Iris pigment epithelial cell (primary cell): ENCODE measurements around the gene PCDHGB6.
A peak's percentile ranks its signal among the peaks of the same experiment; 100 is the strongest.
"Not testable (repeated sequence)": the region's sequence is repeated elsewhere in the genome, so short reads cannot be mapped to it uniquely, and the experiment has no call there.

Source experiments
- DNase-seq: peaks from one replicate; pipeline ENCODE4 v3.0.0-alpha.2; 2011; ENCODE audit warnings: low read depth

PCDHGB6 gene

GRCh38 chr5:141388661-141389060 is 19.2 kb upstream of the PCDHGB6 start:
- no peak for DNase-seq

GRCh38 chr5:141389153-141390042 is 18.4 kb upstream of the PCDHGB6 start:
- DNase-seq = no peak

GRCh38 chr5:141392429-141393198 is 15.2 kb upstream of the PCDHGB6 start, which contains the start of gene PCDHGA8:
PCDHGA8 (plus strand) TSS chr5:141392633; CDS start chr5:141392814, 181 bp downstream.
- peak; percentile 27 for DNase-seq

DNA sequence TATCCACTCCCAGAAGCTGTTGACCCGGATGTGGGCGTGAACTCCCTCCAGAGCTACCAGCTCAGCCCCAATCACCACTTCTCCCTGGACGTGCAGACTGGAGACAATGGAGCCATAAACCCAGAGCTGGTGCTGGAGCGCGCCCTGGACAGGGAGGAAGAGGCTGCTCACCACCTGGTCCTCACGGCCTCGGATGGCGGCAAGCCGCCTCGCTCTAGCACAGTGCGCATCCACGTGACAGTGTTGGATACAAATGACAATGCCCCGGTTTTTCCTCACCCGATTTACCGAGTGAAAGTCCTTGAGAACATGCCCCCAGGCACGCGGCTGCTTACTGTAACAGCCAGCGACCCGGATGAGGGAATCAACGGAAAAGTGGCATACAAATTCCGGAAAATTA is 14.6 kb upstream of the PCDHGB6 start:
- DNase-seq = no peak

- DNase-seq = not testable (repeated sequence)
Observed at GRCh38 chr5:141394401-141395187, 13.2 kb upstream of the PCDHGB6 start.

- peak; percentile 67 for DNase-seq
Observed at GRCh38 chr5:141397756-141398551, 9.9 kb upstream of the PCDHGB6 start, which contains the start of gene PCDHGB5. PCDHGB5 (plus strand) TSS chr5:141397947; CDS start chr5:141398128, 181 bp downstream.

GRCh38 chr5:141398608-141399007 is 9.2 kb upstream of the PCDHGB6 start:
- no peak for DNase-seq

DNA sequence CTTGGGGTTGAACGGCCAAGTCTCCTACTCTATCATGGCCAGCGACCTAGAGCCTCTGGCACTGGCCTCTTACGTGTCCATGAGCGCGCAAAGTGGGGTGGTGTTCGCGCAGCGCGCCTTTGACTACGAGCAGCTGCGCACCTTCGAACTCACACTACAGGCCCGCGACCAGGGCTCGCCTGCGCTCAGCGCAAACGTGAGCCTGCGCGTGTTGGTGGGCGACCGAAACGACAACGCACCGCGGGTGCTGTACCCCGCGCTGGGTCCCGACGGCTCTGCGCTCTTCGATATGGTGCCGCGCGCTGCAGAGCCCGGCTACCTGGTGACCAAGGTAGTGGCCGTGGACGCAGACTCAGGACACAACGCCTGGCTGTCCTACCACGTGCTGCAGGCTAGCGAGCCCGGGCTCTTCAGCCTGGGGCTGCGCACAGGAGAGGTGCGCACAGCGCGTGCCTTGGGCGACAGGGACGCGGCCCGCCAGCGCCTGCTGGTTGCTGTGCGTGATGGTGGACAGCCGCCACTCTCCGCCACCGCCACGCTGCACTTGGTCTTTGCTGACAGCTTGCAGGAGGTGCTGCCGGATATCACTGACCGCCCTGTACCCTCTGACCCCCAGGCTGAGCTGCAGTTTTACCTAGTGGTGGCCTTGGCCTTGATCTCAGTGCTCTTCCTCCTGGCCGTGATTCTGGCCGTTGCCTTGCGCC is 8.1 kb upstream of the PCDHGB6 start:
- no peak for DNase-seq

DNA sequence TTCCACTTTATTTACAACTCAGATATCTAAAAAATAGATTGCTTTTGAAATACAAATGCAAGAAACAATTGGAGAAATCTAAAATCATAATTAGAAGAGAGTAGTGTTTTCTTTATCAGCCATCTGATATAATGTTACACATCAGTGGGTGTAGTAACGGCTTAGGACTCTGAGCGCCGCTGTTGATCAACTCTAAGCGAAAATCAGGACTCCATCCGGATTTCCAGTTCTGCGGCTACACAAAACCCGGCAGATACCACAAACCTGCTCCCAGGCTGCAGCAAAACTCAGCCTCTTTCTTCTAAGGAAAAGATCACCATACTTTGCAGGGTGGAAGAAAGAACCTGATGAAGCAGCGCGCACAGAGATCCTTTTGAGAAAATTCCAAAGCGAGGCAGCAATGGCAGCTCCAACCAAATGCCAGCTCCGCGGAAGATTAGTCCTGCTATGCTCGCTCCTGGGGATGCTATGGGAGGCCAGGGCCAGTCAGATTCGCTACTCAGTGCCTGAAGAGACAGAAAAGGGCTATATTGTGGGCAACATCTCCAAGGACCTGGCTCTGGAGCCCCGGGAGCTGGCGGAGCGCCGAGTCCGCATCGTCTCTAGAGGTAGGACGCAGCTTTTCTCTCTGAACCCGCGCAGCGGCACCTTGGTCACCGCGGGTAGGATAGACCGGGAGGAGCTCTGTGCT is 5.1 kb upstream of the PCDHGB6 start, which contains the start of gene PCDHGA9:
Gene PCDHGA9, plus strand, starts transcription at position 226 of the 691 bp plus-strand sequence. Its CDS starts 175 bp downstream, at position 401.
- peak; percentile 48 for DNase-seq

DNA sequence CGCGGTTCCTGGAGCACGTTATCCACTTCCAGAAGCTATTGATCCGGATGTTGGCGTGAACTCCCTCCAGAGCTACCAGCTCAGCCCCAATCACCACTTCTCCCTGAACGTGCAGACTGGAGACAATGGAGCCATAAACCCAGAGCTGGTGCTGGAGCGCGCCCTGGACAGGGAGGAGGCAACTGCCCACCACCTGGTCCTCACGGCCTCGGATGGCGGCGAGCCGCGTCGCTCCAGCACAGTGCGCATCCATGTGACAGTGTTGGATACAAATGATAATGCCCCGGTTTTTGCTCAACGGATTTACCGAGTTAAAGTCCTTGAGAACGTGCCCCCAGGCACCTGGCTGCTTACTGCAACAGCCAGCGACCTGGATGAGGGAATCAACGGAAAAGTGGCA is 4.4 kb upstream of the PCDHGB6 start:
- DNase-seq = no peak

DNA sequence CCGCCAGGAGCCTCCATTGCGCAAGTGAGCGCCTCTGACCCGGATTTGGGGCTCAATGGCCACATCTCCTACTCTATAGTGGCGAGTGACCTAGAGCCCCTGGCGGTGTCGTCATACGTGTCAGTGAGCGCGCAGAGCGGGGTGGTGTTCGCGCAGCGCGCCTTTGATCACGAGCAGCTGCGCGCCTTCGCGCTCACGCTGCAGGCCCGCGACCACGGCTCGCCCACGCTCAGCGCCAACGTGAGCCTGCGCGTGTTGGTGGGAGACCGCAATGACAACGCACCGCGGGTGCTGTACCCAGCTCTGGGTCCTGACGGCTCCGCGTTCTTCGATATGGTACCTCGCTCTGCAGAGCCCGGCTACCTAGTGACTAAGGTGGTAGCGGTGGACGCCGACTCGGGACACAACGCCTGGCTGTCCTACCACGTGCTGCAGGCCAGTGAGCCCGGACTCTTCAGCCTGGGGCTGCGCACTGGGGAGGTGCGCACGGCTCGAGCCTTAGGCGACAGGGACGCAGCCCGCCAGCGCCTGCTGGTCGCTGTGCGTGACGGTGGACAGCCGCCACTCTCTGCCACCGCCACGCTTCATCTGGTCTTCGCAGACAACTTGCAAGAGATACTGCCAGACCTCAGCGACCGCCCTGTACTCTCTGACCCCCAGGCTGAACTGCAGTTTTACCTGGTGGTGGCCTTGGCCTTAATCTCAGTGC is 1.9 kb downstream of the PCDHGB6 start:
- DNase-seq = no peak

DNA sequence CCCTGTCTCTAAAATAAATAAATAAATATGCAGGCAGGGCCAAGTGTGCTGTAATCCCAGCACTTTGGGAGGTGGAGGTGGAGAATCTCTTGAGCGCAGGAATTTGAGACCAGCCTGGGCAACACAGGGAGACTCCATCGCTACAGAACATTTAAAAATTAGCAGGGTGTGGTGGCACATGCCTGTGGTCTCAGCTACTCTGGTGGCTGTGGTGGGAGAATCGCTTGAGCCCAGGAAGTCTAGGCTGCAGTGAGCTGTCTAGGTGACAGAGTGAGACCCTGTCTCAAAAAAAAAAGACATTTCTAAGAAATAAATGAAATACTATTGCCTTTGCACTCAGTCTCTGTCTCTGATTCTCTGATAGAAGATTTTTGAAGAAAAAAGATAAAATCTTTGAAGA is 3.8 kb downstream of the PCDHGB6 start:
- DNase-seq = no peak

GRCh38 chr5:141412854-141413539 is 5.2 kb downstream of the PCDHGB6 start, which contains the start of gene PCDHGA10:
PCDHGA10 (plus strand) TSS chr5:141412987; CDS start chr5:141413176, 189 bp downstream.
- peak; percentile 74 for DNase-seq

GRCh38 chr5:141413540-141414069 is 5.8 kb downstream of the PCDHGB6 start:
- DNase-seq = no peak

DNA sequence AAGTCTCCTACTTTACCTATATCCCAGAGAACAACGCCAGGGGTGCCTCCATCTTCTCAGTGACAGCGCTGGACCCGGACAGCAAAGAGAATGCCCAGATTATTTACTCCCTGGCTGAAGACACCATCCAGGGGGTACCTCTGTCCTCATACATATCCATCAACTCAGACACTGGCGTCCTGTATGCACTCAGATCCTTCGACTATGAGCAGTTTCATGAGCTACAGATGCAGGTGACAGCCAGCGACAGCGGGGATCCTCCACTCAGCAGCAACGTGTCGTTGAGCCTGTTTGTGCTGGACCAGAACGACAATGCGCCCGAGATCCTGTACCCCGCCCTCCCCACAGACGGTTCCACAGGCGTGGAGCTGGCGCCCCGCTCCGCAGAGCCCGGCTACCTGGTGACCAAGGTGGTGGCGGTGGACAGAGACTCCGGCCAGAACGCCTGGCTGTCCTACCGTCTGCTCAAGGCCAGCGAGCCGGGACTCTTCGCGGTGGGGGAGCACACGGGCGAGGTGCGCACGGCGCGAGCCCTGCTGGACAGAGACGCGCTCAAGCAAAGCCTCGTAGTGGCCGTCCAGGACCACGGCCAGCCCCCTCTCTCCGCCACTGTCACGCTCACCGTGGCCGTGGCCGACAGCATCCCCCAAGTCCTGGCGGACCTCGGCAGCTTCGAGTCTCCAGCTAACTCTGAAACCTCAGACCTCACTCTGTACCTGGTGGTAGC is 6.9 kb downstream of the PCDHGB6 start:
- not testable (repeated sequence) for DNase-seq

- DNase-seq = not testable (repeated sequence)
Observed at GRCh38 chr5:141415275-141415618, 7.4 kb downstream of the PCDHGB6 start.

DNA sequence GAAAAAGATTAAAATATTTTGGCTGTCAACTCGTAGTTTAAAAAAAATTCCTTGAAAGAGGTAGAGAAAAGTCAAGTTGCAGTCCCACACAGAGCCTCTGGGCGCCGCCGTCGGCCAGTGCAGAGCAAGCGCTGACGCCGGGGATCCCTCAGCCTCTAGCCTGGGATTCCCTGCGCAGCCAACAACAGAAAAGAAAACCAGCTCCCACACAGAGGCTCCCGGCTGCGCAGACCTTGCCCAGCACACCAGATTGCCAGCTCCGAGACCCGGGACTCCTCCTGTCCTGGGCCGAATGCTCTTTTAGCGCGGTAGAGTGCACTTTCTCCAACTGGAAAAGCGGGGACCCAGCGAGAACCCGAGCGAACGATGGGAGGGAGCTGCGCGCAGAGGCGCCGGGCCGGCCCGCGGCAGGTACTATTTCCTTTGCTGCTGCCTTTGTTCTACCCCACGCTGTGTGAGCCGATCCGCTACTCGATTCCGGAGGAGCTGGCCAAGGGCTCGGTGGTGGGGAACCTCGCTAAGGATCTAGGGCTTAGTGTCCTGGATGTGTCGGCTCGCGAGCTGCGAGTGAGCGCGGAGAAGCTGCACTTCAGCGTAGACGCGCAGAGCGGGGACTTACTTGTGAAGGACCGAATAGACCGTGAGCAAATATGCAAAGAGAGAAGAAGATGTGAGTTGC is 9.8 kb downstream of the PCDHGB6 start, which contains the start of gene PCDHGB7:
Gene PCDHGB7, plus strand, starts transcription at position 184 of the 679 bp plus-strand sequence. Its CDS starts 183 bp downstream, at position 367.
- peak; percentile 85 for DNase-seq
